HepG2 (cell line): ENCODE data around the gene PPRC1.

ENCODE experiments used
- AHR ChIP-seq: IDR thresholded peaks from 2 replicates; pipeline ENCODE4 v1.6.1; 2018; ENCODE audit warnings: missing genetic modification reagents, missing compliant biosample characterization
- CTCF ChIP-seq: sonication (generic); formaldehyde crosslinking; IDR thresholded peaks from 2 replicates; pipeline ENCODE4 v1.5.0; 2020; ENCODE audit warnings: mild to moderate bottlenecking, missing genetic modification reagents, moderate library complexity
- HES4 ChIP-seq: sonication (generic); formaldehyde crosslinking; IDR thresholded peaks from 2 replicates; pipeline ENCODE4 v1.9.0; 2021; ENCODE audit warnings: mild to moderate bottlenecking, missing genetic modification reagents, borderline replicate concordance
- MYC ChIP-seq: sonication (generic); formaldehyde crosslinking; IDR thresholded peaks from 2 replicates; pipeline ENCODE4 v1.9.0; 2021; ENCODE audit warnings: missing genetic modification reagents, borderline replicate concordance
- TBX2 ChIP-seq: sonication (generic); formaldehyde crosslinking; IDR thresholded peaks from 2 replicates; pipeline ENCODE4 v1.5.0; 2020; ENCODE audit warnings: missing genetic modification reagents, mild to moderate bottlenecking, borderline replicate concordance
- YY1 ChIP-seq: IDR thresholded peaks from 2 replicates; pipeline ENCODE4 v1.6.1; 2011; ENCODE audit warnings: low read length, low read depth, moderate library complexity, mild to moderate bottlenecking; ENCODE audit not compliant: insufficient read depth, insufficient replicate concordance

GRCh38 chr10:102134416-102134815 lies 1.6 kb downstream of the PPRC1 start:
- TF ChIP-seq TBX2 (CRISPR knock-in tag) (no peak), MYC (CRISPR knock-in tag) (no peak), AHR (CRISPR knock-in tag) (no peak), HES4 (CRISPR knock-in tag) (no peak), CTCF (CRISPR knock-in tag) (no peak), YY1 (no peak)
